GM18499 (cell line): ENCODE measurements around the gene MAP1LC3A.
"Not testable (repeated sequence)": the region's sequence is repeated elsewhere in the genome, so short reads cannot be mapped to it uniquely, and the experiment has no call there.

Experiments
- ATAC-seq: cut with Tn5 transposase; IDR thresholded peaks from one replicate; pipeline ENCODE4 v1.9.1; 2021; ENCODE audit warnings: moderate number of reproducible peaks; ENCODE audit not compliant: insufficient read depth, unreplicated experiment

Gene MAP1LC3A

GRCh38 chr20:34558320-34559218, at the start of gene MAP1LC3A:
Gene MAP1LC3A, plus strand, starts transcription at chr20:34558718. Its CDS starts 151 bp downstream, at chr20:34558869.
- ATAC-seq, result no peak

- no peak for ATAC-seq
Observed at GRCh38 chr20:34510575-34510974, 47.9 kb upstream of the MAP1LC3A start.

GRCh38 chr20:34511891-34512265, 46.6 kb upstream of the MAP1LC3A start:
- ATAC-seq, result no peak

- ATAC-seq, result no peak
Observed at GRCh38 chr20:34512266-34512954, 46.1 kb upstream of the MAP1LC3A start.

- no peak for ATAC-seq
Observed at GRCh38 chr20:34512955-34513419, 45.5 kb upstream of the MAP1LC3A start.

- ATAC-seq, result not testable (repeated sequence)
Observed at GRCh38 chr20:34514034-34514433, 44.5 kb upstream of the MAP1LC3A start.

GRCh38 chr20:34514897-34515483, 43.5 kb upstream of the MAP1LC3A start:
- no peak for ATAC-seq

GRCh38 chr20:34515484-34516246, 42.9 kb upstream of the MAP1LC3A start:
- peak; percentile 41 for ATAC-seq

- ATAC-seq, result peak; percentile 55
Observed at GRCh38 chr20:34516247-34517113, 42.0 kb upstream of the MAP1LC3A start, which contains the start of gene DYNLRB1. Gene DYNLRB1, plus strand, starts transcription at chr20:34516422. Its CDS starts 37 bp downstream, at chr20:34516459.

GRCh38 chr20:34517114-34517505, 41.4 kb upstream of the MAP1LC3A start:
- no peak for ATAC-seq

GRCh38 chr20:34518863-34519262, 39.7 kb upstream of the MAP1LC3A start:
- not testable (repeated sequence) for ATAC-seq

GRCh38 chr20:34519841-34520240, 38.7 kb upstream of the MAP1LC3A start:
- ATAC-seq, result not testable (repeated sequence)

GRCh38 chr20:34522969-34523871, 35.3 kb upstream of the MAP1LC3A start:
- ATAC-seq, result no peak

GRCh38 chr20:34524426-34524825, 34.1 kb upstream of the MAP1LC3A start:
- ATAC-seq, result no peak

GRCh38 chr20:34525342-34525708, 33.2 kb upstream of the MAP1LC3A start:
- ATAC-seq, result no peak

GRCh38 chr20:34525709-34526416, 32.7 kb upstream of the MAP1LC3A start:
- no peak for ATAC-seq

- ATAC-seq, result no peak
Observed at GRCh38 chr20:34526466-34526865, 32.1 kb upstream of the MAP1LC3A start.

- ATAC-seq, result no peak
Observed at GRCh38 chr20:34527016-34527415, 31.5 kb upstream of the MAP1LC3A start.
